ENCODE data around the gene SLC35B3. TPM values are rescaled to one million over a fixed set of nuclear protein-coding genes. Genes with fewer than 3 reads are reported as not detected.

SLC35B3 gene
- total RNA-seq, 2 donors from 2014 or later = 6.6 to 15.3 TPM

- no peaks in the 10 kb centered on the region for H3K27me3 ChIP-seq
- H3K9me3 ChIP-seq = no peaks in the 10 kb centered on the region
- TF ChIP-seq CTCF (IDR thresholded peaks at IDR 0.05) (no peak), POLR2A (IDR thresholded peaks at IDR 0.05) (no peak)
- no peaks in the 10 kb centered on the region for H3K36me3 ChIP-seq (replicated peaks in 1 of 2; ENCODE audit: insufficient read depth in 1 of 2, low read depth in 2 of 2)
- ATAC-seq (no peak), DNase-seq (no peak)
- no peak overlapping the region for H3K27ac ChIP-seq
- intact Hi-C loops (cut with DNase I) = no loop called here
- WGBS, 2 donors = 48 to 49% methylated on average over 1 of the region's 1 CpG
- H3K4me3 ChIP-seq = no peak overlapping the region
- no peaks in the 10 kb centered on the region for H3K4me1 ChIP-seq
Measured at GRCh38 chr6:8442150-8442549, 6.8 kb upstream of the SLC35B3 start.

- Histone ChIP-seq H3K4me1 (no peaks in the 10 kb centered on the region), H3K27ac (no peak overlapping the region), H3K36me3 (replicated peaks in 1 of 2; ENCODE audit: insufficient read depth in 1 of 2, low read depth in 2 of 2) (no peaks in the 10 kb centered on the region), H3K4me3 (no peak overlapping the region), H3K27me3 (no peaks in the 10 kb centered on the region), H3K9me3 (no peaks in the 10 kb centered on the region)
- TF ChIP-seq CTCF (IDR thresholded peaks at IDR 0.05) (no peak), POLR2A (IDR thresholded peaks at IDR 0.05) (no peak)
- WGBS, 2 donors = 88 to 100% methylated on average over 1 of the region's 1 CpG
- DNase-seq = no peak
- no peak for ATAC-seq
- intact Hi-C loops (cut with DNase I) = no loop called here
Measured at GRCh38 chr6:8441452-8441851, 6.1 kb upstream of the SLC35B3 start.

- no peaks in the 10 kb centered on the region for H3K4me1 ChIP-seq
- WGBS, 2 donors = 61 to 62% methylated on average over 2 of the region's 2 CpGs
- ATAC-seq = no peak
- intact Hi-C loops (cut with DNase I) = no loop called here
- no peaks in the 10 kb centered on the region for H3K27me3 ChIP-seq
- H3K9me3 ChIP-seq = no peaks in the 10 kb centered on the region
- no peak overlapping the region for H3K27ac ChIP-seq
- no peak for DNase-seq
- TF ChIP-seq CTCF (IDR thresholded peaks at IDR 0.05) (no peak), POLR2A (IDR thresholded peaks at IDR 0.05) (no peak)
- no peaks in the 10 kb centered on the region for H3K36me3 ChIP-seq (replicated peaks in 1 of 2; ENCODE audit: insufficient read depth in 1 of 2, low read depth in 2 of 2)
- H3K4me3 ChIP-seq = no peak overlapping the region
Measured at GRCh38 chr6:8439601-8440268, 4.4 kb upstream of the SLC35B3 start.

DNA sequence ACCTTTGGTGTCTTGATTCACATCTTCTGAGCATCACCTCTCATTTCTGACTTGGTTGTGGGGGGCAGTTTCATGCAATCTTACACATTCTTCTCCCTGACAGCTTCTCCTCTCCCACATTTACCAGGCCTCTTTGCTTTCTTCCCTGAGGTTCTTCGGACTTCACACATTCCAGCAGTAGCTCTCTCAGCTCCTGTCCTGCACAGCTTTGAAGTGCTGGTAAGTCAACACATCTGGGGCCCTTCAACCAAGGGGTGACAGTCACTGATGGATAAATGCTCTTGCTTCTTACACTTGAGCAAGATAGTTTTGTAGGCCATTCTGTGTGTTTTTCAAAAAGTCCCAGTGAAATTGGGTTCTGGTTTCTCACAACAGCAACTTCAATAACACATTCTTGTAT, 2.5 kb upstream of the SLC35B3 start:
- WGBS, 2 donors = 74 to 91% methylated on average over 1 of the region's 1 CpG
- ATAC-seq (no peak), DNase-seq (no peak)
- intact Hi-C loops (cut with DNase I) = no loop called here
- no peak overlapping the region for H3K27ac ChIP-seq
- H3K4me3 ChIP-seq = no peak overlapping the region
- TF ChIP-seq POLR2A (IDR thresholded peaks at IDR 0.05) (no peak), CTCF (IDR thresholded peaks at IDR 0.05) (no peak)
- H3K9me3 ChIP-seq = no peaks in the 10 kb centered on the region
- H3K36me3 ChIP-seq (replicated peaks in 1 of 2; ENCODE audit: insufficient read depth in 1 of 2, low read depth in 2 of 2) = no peaks in the 10 kb centered on the region
- peaks cover 9% of the 10 kb centered on the region for H3K4me1 ChIP-seq
- no peaks in the 10 kb centered on the region for H3K27me3 ChIP-seq

DNA sequence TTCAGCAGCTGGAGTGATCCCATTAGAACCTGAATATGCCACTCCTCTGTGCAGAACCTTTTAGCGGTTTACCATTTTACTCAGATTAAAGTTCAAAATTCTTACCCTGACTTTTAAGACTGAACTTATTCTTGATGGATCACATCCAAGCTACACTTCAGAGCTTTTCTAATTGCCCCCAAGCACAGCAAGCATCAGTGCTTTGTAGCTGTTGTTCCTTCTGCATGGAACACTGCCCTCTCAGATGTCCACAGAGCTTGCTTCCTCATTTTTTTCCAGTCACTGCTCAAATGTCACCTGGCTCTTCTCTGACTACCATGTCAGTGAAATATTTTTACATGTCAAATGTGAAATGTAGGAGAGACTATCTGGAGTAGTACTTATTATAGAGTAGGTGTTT, 1.6 kb upstream of the SLC35B3 start:
- no peak for ATAC-seq

More for the DNA sequence above, 1.6 kb upstream of the SLC35B3 start:
- Histone ChIP-seq H3K9me3 (no peaks in the 10 kb centered on the region), H3K4me3 (no peak overlapping the region), H3K4me1 (peaks cover 15% of the 10 kb centered on the region), H3K36me3 (replicated peaks in 1 of 2; ENCODE audit: insufficient read depth in 1 of 2, low read depth in 2 of 2) (no peaks in the 10 kb centered on the region), H3K27me3 (no peaks in the 10 kb centered on the region), H3K27ac (no peak overlapping the region)
- no peak for DNase-seq
- 89 to 100% methylated on average over 1 of the region's 1 CpG for WGBS, 2 donors
- intact Hi-C loops (cut with DNase I) = no loop called here
- TF ChIP-seq POLR2A (IDR thresholded peaks at IDR 0.05) = no peak
- no peak for TF ChIP-seq CTCF (IDR thresholded peaks at IDR 0.05)

Data from body of pancreas (tissue), 4 donors.